ENCODE measurements around the gene SNX11. TPM values are rescaled to one million over a fixed set of nuclear protein-coding genes. Genes with fewer than 3 reads are reported as not detected.

SNX11 gene
- total RNA-seq, 1 experiment from 2014 or later: 26.8 TPM

- ChIA-PET POLR2A (interaction anchor here (1.1 to 3.1 kb wide), 3 partner anchors 9 to 33 kb away, joined by 3 to 13 read pairs (median 5); partner anchors contain the start of gene NFE2L1), RAD21 (ENCODE audit: low non-redundant PET in 1 of 2, low total read pairs in 2 of 2, uncharacterized antibody in 2 of 2, unreplicated experiment in 2 of 2) (interaction anchor here in 1 of 2 experiments (1.4 kb wide), 1 partner anchor 49 kb away, joined by 6 read pairs; no protein-coding TSS in a partner anchor), CTCF (interaction anchor here (0.6 to 3.8 kb wide), 6 partner anchors 10 to 56 kb away, joined by 3 to 56 read pairs (median 20); partner anchors contain the start of gene NFE2L1)
- Histone ChIP-seq H2AFZ (ENCODE audit: low read depth, low read length, poor library complexity, severe bottlenecking) (no peak overlapping the region), H3K36me3 (ENCODE audit: control insufficient read depth in 1 of 2, insufficient read depth in 2 of 2, low read length in 2 of 2) (peaks cover under 1 to 2% of the 10 kb centered on the region in 2 experiments; a peak in 3 of 4 replicates), H3K4me3 (replicated peaks in 1 of 2; ENCODE audit: low read depth in 1 of 2, low read length in 2 of 2) (no peak overlapping the region), H3K27ac (ENCODE audit: low read depth, low read length) (no peak overlapping the region), H3K9me2 (ENCODE audit: insufficient read depth) (no peaks in the 10 kb centered on the region), H3K9me3 (ENCODE audit: control insufficient read depth in 1 of 2, insufficient read depth in 1 of 2, low read depth in 1 of 2, low read length in 2 of 2) (no peaks in the 10 kb centered on the region), H3K4me1 (ENCODE audit: control insufficient read depth in 1 of 2, insufficient read depth in 2 of 2, low read length in 2 of 2) (peaks cover 4 to 5% of the 10 kb centered on the region in 2 experiments; a peak in 2 of 4 replicates), H4K20me1 (ENCODE audit: insufficient read depth) (peaks cover 7% of the 10 kb centered on the region; the same call in 1 of the 2 replicates), H3K27me3 (ENCODE audit: insufficient read depth, low read length) (no peaks in the 10 kb centered on the region), H3K4me2 (ENCODE audit: low read length) (no peak overlapping the region), H3K79me2 (ENCODE audit: insufficient read depth, low read length) (peaks cover 92% of the 10 kb centered on the region), H3K9ac (ENCODE audit: low read length) (no peak overlapping the region)
- no TSS peak for BruUV-seq (replicated peaks)
- no peak for ATAC-seq
- no peak for DNase-seq (ENCODE audit: low read depth, low spot score)
- TF ChIP-seq RAD21 (IDR thresholded peaks at IDR 0.05; ENCODE audit: low read depth) (no peak), CEBPB (IDR thresholded peaks at IDR 0.05; ENCODE audit: low read depth) (no peak), CTCF (IDR thresholded peaks at IDR 0.05 in 2 of 3, conservative IDR thresholded peaks at IDR 0.05 in 1 of 3; ENCODE audit: borderline replicate concordance in 1 of 3, insufficient read depth in 1 of 3, low read depth in 2 of 3, low read length in 2 of 3) (no peak), POLR2AphosphoS5 (IDR thresholded peaks at IDR 0.05; ENCODE audit: low read depth, low read length) (no peak), REST (IDR thresholded peaks at IDR 0.05; ENCODE audit: low read depth) (no peak), EGR1 (IDR thresholded peaks at IDR 0.05; ENCODE audit: low read depth) (no peak), SP1 (IDR thresholded peaks at IDR 0.05; ENCODE audit: low read depth) (no peak), ZNF274 (IDR thresholded peaks at IDR 0.05; ENCODE audit: low read depth, low read length) (no peak), YY1 (IDR thresholded peaks at IDR 0.05; ENCODE audit: extremely low read depth, insufficient replicate concordance, low read depth, low read length) (no peak), TCF7L2 (IDR thresholded peaks at IDR 0.05; ENCODE audit: borderline replicate concordance, extremely low read depth, insufficient read depth, insufficient read length) (no peak), ZBTB33 (IDR thresholded peaks at IDR 0.05; ENCODE audit: extremely low read depth, insufficient replicate concordance, low read length) (no peak), ZFX (IDR thresholded peaks at IDR 0.05) (no peak), JUND (IDR thresholded peaks at IDR 0.05) (no peak), EZH2phosphoT487 (IDR thresholded peaks at IDR 0.05; ENCODE audit: borderline replicate concordance) (no peak), CBX3 (IDR thresholded peaks at IDR 0.05; ENCODE audit: low read depth) (no peak)
- intact Hi-C loops (cut with micrococcal nuclease): no loop called here
These were observed 25.7 kb upstream of the SNX11 start for GRCh38 chr17:48081858-48082257.
